Femur (tissue), 1 donor: ENCODE measurements around the gene NDUFA5.
A peak's percentile ranks its signal among the peaks of the same experiment; 100 is the strongest.

Source experiments
- DNase-seq: peaks from one replicate; pipeline ENCODE4 v3.0.0-alpha.2; 2017

The NDUFA5 gene

DNA sequence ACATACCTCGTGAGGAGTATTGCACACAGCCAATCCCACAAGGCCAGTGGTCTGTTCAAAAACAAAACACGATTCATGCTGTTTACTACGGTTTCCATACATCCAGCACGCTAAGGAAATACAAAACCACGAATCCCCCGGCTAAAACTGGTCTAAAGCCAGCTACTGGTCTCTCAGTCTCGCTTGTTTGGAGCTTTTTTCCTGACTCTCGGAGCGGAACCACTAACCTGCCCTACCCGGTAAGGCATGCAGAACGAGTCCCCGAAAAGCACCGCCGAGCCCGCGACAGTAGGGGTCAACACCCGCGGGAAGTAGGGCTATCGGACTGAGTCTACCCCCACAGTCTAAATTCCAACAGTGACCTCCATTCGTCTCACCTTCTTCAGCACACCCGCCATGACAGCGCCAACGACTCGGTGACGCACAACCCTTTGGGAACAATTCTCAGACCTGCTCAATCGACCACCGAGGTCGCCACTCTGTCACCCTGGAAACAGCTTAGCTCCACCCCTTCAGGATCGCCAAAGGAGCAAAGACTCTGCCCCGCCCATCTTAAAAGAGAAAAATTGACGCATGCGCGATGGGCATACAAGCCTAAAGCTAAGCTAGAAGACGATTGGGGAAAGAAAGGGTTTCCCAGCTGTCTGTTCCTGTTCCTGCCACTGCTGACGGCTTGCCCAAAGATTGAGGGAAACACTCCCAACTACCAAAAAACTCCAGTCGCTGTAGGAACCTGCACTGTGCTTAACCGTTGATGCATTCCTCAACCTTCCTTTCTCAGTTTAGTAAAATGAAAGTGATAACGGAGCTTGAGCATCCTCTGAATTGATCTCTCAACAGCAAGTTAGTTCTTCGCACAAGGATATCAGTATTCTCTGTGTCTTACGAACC, at the start of gene NDUFA5:
NDUFA5 (minus strand) TSS at position 421 of the 891 bp plus-strand sequence; CDS start at position 398, 23 bp downstream.
- peak; percentile 98 for DNase-seq

DNA sequence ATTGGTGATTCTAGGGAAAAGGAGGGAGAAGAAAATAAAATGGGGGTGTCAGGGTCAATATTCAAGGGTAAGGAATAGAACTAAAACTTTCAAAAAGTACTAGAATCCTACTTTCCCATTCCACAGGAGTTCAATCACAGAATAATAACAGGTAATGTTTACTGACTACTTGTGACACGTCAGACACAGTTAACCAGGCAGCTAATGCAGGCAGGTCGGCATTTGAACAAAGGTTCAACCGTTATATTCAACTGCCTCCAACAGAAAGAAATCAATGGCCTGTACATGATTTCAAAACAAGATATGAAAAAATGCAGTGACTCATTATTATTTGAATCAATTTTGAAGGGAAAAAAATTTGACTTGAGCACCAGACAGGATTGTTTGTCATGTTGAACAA, 47.1 kb upstream of the NDUFA5 start:
- no peak for DNase-seq

DNA sequence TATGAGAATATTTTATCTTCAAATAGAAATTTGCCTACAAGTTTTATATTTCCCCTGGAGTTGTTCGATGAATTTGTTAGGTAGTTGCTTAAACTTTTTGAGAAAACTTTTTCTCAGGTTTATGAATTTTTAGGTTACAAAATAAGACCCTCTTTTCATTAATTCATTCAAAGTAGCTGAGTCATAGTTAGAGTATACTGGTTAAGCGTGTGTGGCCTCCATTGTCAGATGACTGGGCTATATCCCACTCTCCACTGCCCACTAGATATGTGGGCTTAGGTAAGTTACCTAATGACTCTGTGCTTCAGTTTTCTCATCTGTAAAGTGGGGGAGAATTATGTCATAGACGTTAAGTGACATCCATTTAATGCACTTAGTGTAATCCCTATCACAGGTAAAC, 45.0 kb upstream of the NDUFA5 start:
- DNase-seq = no peak

DNA sequence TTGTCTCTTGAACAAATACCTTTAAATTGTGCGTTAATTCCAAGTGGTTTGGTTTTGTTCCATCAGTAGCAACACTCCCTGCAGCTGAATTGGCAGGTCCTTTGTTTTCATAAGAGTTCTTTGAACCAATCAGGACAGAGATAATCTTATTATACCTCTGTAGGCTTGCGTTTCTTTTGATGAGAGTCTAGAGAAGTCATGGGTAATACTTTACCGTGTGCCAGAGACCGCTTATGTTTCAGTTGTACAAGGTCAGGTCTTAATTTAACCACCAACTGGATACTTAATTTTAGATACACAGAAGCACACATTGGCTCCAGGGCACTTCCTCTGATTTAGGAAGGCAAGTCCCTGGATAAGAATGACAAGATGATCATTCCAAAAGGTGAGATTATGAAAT, 43.9 kb upstream of the NDUFA5 start, which contains the start of gene ASB15:
ASB15 (plus strand) TSS at position 292 of the 400 bp plus-strand sequence. CDS start 12,682 bp downstream, outside the sequence.
- no peak for DNase-seq

DNA sequence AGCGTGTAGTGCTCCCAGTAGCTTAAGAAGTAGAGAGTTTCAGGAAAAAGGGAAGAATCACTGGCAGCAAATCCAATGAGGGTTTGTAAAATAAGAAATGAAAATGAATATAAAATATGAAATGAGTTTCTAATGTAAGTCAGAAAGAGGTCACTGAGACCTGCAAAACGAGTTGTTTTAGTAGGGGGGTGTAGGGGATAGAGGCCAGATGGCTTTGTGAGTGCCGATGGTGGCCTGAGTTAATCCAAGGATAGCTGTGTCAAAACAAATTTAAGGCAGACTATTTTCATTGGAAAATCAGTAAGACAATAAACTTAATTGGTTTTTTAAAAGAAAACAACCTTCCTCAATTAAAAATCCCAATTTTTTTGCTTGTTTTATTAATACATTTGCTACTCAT, 43.3 kb upstream of the NDUFA5 start:
- DNase-seq = no peak

DNA sequence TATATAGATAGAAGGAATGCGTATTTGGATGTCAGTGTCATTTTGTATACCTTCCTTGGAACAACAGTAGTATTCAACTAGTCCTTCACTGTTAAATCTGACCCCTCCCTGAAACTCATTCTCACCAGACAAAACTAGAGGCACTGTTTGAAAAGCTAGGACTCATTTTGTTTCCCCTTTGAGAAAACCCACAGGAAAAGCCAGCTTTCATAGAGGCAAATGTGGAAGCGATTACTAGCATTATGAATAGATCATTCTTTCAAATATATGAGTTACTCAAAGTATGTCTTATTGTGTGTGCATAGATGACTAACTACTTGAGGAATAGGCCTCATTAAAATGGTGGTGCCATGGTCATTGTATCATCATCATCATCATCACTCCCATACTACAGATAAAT, 42.1 kb upstream of the NDUFA5 start:
- no peak for DNase-seq

DNA sequence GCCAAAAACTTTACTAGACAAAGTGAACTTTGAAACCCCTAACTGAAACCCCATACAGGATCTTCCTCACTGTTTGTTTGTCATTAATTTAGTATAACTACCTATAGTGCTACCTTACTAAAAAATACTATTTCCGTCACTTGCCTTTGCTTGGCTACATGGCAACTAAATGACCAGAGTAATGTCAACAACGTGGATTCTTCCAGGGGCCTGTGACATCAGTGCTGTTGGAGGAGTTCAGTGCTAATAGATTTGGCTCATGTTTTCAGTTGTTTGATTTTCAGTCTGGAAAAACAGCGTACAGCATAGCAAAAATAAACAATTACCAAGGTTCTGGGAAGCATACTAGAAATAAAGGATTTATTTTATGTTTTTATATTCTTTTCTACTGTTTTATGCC, 41.0 kb upstream of the NDUFA5 start:
- no peak for DNase-seq

DNA sequence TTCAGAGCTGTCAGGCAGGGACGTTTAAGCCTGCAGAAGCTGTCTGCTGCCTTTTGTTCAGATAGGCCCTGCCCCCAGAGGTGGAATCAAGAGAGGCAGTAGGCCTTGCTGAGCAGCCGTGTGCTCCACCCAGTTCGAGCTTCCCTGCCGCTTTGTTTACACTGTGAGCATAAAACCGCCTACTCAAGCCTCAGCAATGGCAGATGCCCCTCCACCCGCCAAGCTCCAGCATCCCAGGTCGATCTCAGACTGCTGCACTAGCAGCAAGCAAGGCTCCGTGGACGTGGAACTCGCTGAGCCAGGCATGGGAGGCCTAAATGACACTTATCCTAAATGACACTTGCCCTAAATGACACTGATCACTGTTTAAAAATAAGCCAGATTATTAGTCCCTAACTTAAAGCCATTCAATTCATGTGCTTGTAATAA, 37.2 kb upstream of the NDUFA5 start:
- DNase-seq = no peak

DNA sequence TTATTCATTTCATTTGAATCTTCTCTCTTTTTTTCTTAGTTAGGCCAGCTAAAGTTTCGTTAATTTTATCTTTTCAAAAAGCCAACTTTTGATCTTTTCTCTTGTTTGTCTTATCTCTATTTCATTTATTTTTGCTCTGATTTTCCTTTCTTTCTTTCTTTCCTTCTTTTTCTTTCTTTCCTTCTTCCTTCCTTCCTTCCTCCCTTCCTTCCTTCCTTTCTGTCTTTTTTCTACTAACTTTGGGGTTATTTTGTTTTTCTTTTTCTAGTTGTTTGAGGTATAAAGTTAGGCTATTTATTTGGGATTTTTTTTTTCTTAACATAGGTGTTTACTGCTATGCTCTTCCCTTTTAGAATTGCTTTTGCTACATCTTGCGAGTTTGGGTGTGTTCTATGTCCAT, 30.8 kb upstream of the NDUFA5 start:
- DNase-seq = no peak

DNA sequence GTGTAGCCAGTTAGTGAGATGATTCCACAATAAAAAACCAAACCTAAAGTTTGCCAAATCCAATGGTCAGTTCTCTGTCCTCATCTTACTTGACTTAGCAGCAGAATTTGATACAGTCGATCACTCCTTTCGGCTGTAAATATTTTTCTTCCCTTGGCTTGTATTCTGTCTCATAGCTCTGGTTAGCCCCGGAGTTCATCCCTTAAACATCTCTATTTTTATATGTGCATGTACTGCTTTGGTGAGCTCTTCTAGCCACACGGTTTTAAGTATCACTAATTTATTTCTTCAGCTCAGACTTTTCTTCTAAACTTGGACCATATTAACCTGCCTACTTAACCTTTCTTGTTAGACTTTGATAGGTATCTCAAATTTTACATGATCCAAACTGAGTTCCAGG, 26.2 kb upstream of the NDUFA5 start:
- DNase-seq = no peak

DNA sequence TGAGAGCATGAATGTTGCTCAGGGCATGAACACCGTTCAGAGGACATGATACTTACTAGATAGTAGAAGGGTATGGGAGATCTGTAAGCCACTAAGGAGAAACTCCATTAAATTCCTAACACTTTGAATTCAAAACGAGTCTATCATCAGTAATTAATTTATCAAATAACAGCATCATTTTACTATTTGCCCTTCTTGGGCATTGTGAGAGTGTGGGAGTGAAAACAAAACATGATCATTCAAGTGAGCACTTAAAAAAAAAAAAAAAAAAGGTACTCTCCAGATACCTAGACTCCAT, 23.5 kb upstream of the NDUFA5 start:
- no peak for DNase-seq

DNA sequence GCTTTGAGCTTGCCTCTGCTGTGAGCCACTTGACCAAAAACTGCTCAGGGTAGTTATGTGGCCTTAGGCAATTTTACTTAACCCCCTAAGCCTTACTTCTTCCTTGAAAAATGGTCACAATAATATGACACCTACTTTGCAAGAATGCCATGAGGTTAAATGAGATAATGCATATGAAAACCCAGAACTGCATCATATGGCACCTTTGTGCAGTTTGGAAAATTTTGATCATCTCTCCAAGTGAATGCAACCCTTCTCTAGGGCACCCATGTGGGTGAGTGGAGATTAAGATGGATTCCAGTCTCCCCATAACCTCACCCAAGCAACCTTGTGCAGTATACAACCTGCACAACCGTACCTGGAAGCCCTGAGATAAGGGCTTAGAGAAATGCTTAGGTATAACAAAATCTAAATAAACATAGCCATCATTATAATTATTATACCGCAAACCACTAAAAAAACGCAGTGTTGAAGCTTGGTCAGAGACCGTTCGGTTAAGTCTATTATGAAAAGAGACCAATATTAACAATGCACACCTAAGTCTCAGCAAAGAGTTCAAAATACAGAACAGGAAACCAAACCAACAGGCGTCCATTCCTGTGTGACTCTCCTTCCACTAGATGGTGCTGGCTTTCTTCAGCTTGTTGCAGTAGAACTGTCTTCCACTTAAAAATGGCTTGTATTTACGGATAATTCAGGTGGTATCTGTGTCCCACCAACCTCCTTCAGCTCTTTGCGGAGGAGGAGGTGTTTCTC, 23.0 kb upstream of the NDUFA5 start:
- no peak for DNase-seq

DNA sequence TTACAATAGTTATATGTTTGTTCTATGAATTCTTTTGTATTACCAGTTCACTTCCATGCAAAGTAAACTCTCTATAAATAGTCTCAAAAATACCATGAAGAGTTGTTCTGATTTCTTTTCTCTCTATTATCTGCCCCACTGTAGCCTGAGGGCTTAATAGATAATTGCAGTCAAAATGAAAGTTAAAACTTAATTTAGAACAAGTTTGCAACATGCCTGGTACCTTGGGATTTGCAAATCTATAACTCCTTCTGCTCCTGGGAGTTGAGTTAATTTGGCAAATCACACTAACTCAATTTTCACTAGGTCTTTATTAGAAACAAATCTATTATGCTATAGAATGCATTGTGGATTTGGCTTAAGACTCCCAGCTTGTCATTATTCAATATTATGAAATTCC, 21.8 kb upstream of the NDUFA5 start:
- no peak for DNase-seq

DNA sequence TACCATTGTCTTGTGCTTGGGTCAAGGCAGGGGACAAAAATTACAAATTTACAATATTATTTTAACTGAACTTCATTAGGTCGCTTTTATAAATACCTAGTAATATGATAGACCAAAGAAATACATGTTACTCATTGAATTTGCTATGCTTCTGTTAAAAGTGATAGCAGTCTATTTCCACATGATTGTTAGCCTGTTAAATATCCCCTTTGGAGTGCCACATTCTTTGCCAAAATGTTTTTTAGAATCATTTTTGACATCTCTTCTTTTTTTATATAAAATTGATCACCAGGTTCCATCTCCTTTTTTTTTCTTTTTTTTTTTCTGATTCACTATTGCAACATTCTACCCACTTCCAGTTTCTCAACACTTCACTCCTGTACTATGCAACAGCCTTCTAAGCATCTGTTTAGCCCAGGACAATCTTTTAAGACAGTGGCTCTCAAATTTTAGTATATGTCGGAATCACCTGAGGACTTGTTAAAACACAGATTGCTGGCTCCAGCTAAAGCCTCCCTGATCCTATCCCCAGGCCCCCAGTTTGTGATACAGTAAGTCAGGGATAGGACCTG, 16.4 kb upstream of the NDUFA5 start:
- DNase-seq = no peak

DNA sequence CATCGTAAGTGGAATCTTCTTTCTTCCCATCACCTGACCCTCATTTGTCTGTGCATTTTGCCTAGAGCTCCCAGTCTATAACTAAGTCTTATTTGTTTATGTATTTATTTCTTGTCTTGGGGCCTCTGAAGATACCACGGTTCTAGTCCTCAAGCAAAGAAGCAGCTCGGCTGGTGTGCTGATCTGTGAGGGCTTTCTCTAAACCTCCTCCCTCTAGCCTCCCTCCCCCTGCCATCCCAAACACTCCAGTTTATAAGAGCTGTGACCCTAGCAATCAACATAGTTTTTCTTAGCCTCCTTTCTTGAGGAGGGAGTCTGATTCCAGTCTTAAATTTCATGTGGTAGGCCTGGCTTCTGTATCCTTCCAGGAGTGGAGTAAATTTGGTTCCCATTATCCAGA, 15.7 kb upstream of the NDUFA5 start:
- DNase-seq = no peak

DNA sequence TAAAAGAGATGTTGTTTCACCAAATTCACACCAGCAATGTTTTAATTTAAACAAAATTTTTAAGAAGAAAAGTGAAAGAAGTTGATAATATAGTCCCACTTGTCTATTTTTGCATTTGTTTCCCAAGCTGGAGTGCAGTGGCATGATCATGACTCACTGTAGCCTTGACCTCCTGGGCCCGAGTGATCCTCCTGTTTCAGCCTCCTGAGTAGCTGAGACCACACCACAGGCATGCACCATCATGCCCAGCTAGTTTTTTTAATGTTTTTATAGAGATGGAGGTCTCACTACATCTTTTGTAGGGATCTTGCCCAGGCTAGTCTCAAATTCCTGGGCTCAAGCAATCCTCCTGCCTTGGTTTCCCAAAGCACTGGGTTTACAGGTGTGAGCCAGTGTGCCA, 14.1 kb upstream of the NDUFA5 start:
- DNase-seq = no peak

DNA sequence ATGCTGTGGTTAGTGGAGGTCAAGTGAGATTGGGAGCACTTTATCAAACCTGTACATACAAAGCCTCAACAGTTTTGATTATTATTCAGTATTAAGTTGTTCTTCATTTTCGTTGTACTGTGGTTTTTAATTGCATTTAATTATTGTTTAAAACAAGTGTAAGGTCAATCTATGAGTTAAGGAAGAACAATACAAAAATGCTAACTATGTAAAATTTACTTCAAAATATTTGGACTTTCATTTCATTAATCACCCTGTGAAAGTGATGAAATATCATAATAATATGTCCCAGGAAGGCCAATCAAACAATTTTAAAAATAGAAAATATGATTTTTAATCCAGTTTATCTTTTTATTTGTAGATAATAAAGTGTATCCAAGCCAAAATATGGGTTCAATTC, 13.6 kb upstream of the NDUFA5 start:
- no peak for DNase-seq

DNA sequence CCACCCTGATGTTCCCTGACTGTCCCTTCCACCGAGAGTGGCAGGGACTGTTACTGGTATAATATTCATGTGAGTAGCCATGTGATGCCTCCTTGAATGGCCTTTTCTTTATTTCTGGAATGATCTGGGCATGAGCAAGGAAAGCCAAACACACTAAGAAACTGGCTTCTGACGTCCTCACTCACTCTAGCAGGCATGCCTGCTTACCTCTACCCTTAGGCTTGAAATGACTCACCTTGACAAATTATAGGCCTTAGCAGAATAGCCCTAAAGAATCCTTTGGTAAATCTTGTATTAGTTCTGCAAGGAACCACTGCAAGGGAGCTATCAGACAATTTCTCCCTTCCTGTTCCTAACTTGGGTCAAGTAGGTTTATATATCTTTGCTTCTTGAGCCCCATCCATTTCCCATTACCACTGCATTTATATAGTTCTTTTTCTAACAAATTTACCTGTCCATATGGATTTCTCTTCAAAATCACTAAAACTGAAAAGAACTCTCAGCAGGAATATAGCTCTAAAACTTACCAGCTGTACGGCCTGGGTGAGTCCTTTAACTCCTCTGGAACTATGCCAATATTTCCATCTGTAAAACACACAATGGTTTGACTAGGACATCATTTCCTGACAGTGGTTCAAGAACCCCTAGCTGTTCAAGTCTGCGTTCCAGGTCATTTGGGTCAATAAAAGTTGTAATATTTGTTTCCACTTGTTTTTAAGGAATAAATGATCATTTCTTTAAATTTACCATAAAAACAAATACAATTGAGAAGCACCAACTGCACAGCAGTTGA, 13.0 kb upstream of the NDUFA5 start:
- DNase-seq = no peak

DNA sequence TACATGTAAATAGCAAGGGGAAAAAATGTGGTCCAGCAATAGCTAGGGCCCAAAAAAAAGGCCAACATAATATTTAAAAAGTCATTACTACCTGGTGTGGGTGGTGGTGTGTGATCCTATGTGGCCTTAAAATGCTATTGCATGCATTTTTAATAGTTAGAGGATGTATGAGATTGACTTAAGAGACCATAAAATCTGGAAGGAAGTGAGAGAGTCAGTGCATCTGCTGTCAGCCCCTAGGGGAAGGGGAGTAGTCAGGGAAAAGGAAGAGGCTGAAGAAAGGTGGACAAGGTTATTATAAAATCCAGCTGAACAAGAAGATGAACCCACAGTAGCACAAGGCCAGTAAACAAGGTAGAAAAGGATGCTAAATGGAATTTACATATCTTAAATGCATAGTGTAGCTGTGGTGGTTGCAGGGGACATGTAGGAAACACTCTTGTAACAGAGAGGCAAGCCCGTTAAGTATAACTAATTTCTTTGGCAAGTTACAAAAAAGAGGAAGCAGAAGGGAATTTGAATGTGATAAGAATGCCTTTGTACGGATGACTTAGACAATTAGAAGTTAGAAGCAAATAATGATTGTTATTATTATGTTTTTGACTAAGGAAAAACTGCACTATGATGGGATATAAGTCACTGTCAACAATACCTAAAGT, 11.9 kb upstream of the NDUFA5 start:
- DNase-seq = no peak

DNA sequence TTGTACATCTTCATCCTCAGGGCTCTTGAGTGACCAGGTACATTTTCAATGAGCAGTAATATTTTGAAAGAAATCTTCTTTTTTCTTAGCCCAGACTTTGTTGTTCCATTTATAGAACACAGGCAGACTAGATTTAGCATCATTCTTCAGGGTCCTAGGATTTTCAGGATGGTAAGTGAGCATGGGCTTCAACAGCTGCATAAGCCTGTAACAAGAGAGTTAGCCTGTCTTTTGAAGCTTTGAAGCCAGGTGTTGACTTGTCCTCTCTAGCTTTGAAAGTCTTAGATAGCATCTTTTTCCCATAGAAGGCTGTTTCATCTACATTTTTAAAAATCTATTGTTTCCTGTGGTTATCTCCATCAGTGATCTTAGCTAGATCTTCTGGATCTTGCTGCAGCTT, 4.5 kb upstream of the NDUFA5 start:
- DNase-seq = no peak

DNA sequence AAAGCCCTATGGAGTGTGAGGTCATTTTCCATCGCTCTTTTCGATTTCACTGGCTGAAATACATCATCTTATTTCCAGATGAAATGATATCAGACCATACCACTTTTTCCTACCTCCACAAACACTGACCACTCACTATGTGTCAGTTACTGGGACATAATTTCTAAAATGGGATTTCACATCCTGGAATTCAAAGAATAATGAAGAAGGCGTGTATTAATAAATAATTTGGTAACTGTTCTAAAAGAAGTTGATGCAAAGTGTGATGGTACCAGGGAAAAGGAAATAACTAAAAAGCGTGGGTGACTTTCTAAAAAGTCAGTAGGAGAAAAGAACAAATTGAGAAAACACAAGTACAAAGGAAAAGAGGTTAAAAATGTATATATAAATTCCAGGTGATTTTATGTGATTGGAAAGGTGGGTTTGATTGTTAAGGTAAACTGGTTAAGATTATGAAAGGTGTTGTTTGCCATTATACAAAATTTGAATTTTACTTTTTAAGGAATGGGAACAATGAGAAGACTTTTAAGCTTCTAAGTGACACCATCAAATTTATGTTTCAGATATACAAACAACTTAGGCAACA, 764 bp upstream of the NDUFA5 start:
- DNase-seq = no peak

DNA sequence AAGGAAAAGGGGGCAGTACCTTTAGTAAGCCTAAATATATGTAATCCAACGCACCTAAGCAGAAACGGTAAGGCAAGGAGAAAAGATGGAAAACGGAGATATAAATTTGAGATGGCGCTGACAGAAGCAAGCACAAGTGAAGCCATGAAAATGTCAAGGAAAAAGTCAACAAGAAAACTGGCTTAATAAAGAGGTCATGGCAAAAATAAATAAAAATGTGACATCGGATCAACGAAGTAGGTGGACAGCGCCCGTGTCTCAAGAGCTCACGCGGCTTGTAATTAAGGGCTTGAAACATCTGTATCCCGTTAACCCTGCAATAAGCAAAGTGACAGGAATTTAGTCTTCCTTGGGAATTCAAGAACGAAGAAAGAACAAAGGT, 611 bp downstream of the NDUFA5 start:
- DNase-seq = no peak
